Uterus (tissue), 2 donors: ENCODE results near the gene RAB40A.

Experiments used
- POLR2A ChIP-seq, 2 donors: fragments of 450-650 bp; IDR thresholded peaks; one replicate each; pipeline ENCODE4 v1.6.1; 2016; ENCODE audit warnings: antibody characterized with exemption in 2 of 2, mild to moderate bottlenecking in 1 of 2, moderate library complexity in 1 of 2
- TF ChIP-seq, protein P1 (sequence below), 4 experiments: fragments of 200-600 bp in 2 of 4; fragments of 450-650 bp in 2 of 4; sonication (generic) in 2 of 4; IDR thresholded peaks; one replicate each; pipeline ENCODE4 v1.5.1; 2016 to 2019; ENCODE audit warnings: antibody characterized with exemption in 4 of 4, mild to moderate bottlenecking in 2 of 4, moderate library complexity in 1 of 4

DNA sequence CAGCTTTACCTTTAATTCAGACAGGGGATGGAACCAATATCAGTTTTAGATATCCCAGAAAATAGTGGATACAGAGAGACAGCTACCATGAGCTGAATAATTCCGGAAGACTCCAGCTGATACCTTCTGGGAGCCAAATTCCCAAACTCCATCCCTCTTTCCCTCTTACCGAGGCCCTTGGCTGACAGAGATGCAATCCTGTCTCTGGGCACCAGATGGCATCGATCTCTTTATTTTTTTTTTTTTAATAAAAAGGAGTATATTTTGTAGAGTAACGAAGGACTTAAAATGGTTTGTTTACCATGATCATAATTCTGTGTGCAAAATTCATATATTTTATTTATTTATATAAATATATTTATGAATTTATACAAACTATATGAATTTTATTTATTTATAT lies 31.0 kb downstream of the RAB40A start:
- TF ChIP-seq, protein P1, sequence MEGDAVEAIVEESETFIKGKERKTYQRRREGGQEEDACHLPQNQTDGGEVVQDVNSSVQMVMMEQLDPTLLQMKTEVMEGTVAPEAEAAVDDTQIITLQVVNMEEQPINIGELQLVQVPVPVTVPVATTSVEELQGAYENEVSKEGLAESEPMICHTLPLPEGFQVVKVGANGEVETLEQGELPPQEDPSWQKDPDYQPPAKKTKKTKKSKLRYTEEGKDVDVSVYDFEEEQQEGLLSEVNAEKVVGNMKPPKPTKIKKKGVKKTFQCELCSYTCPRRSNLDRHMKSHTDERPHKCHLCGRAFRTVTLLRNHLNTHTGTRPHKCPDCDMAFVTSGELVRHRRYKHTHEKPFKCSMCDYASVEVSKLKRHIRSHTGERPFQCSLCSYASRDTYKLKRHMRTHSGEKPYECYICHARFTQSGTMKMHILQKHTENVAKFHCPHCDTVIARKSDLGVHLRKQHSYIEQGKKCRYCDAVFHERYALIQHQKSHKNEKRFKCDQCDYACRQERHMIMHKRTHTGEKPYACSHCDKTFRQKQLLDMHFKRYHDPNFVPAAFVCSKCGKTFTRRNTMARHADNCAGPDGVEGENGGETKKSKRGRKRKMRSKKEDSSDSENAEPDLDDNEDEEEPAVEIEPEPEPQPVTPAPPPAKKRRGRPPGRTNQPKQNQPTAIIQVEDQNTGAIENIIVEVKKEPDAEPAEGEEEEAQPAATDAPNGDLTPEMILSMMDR (IDR thresholded peaks at IDR 0.05), result no peak
- TF ChIP-seq POLR2A (IDR thresholded peaks at IDR 0.05), result no peak
